Liver (tissue), 9 donors: ENCODE measurements around the gene COG7. TPM values are rescaled to one million over a fixed set of nuclear protein-coding genes. Genes with fewer than 3 reads are reported as not detected.

ENCODE experiments used
- DNase-seq: peaks from one replicate; pipeline ENCODE4 v3.0.0-alpha.2; 2017; ENCODE audit warnings: low spot score
- H3K27ac ChIP-seq, 2 donors: one replicate each; pipeline ENCODE4 v1.7.0; 2013; ENCODE audit warnings: inconsistent platforms in 2 of 2, low read length in 2 of 2, control low read depth in 1 of 2, low read depth in 1 of 2, mild to moderate bottlenecking in 1 of 2
- H3K27me3 ChIP-seq, 4 donors: one replicate each; pipeline versions ENCODE4 v1.6.1 to v1.7.0; 2013; ENCODE audit warnings: low read length in 3 of 4, inconsistent platforms in 1 of 4, mild to moderate bottlenecking in 1 of 4, moderate library complexity in 1 of 4; ENCODE audit not compliant: control insufficient read depth in 4 of 4, insufficient read depth in 4 of 4
- H3K36me3 ChIP-seq, 4 donors: one replicate each; pipeline versions ENCODE4 v1.6.1 to v1.7.0; 2013; ENCODE audit warnings: low read length in 3 of 4, mild to moderate bottlenecking in 3 of 4, low read depth in 1 of 4, moderate library complexity in 1 of 4; ENCODE audit not compliant: control insufficient read depth in 4 of 4, insufficient read depth in 3 of 4
- H3K4me1 ChIP-seq, 4 donors: one replicate each; pipeline versions ENCODE4 v1.6.1 to v1.7.0; 2013; ENCODE audit warnings: low read length in 3 of 4, mild to moderate bottlenecking in 3 of 4, moderate library complexity in 1 of 4; ENCODE audit not compliant: control insufficient read depth in 4 of 4, insufficient read depth in 4 of 4
- H3K4me3 ChIP-seq, 3 donors: one replicate each; pipeline versions ENCODE4 v1.6.1 to v1.7.0; 2013; ENCODE audit warnings: low read length in 3 of 3, control low read depth in 1 of 3, low read depth in 1 of 3, mild to moderate bottlenecking in 1 of 3
- H3K9ac ChIP-seq, 2 donors: one replicate each; pipeline ENCODE4 v1.7.0; 2013; ENCODE audit warnings: low read length in 2 of 2, mild to moderate bottlenecking in 2 of 2, moderate library complexity in 2 of 2, control low read depth in 1 of 2, low read depth in 1 of 2
- H3K9me3 ChIP-seq, 4 donors: one replicate each; pipeline versions ENCODE4 v1.6.1 to v1.7.0; 2013; ENCODE audit warnings: low read length in 3 of 4; ENCODE audit not compliant: control insufficient read depth in 4 of 4
- ATF3 ChIP-seq: IDR thresholded peaks from 2 replicates; pipeline ENCODE4 v1.6.1; 2016; ENCODE audit warnings: antibody characterized with exemption
- CTCF ChIP-seq: fragments of 150-350 bp; IDR thresholded peaks from 2 replicates; pipeline ENCODE4 v1.5.1; 2017; ENCODE audit warnings: improper control_type of control experiment, low read depth, low read length; ENCODE audit not compliant: missing input control
- EGR1 ChIP-seq, 2 donors: IDR thresholded peaks; 2 replicates each; pipeline ENCODE4 v1.6.1; 2016 to 2018; ENCODE audit warnings: antibody characterized with exemption in 2 of 2, low read depth in 2 of 2
- FOXA1 ChIP-seq: IDR thresholded peaks from 2 replicates; pipeline ENCODE4 v1.6.1; 2016; ENCODE audit warnings: antibody characterized with exemption
- FOXA2 ChIP-seq: IDR thresholded peaks from 2 replicates; pipeline ENCODE4 v1.6.1; 2016; ENCODE audit warnings: antibody characterized with exemption
- GABPA ChIP-seq, 2 donors: IDR thresholded peaks in 1 of 2; conservative IDR thresholded peaks in 1 of 2; 2 replicates each; pipeline ENCODE4 v1.6.1; 2016; ENCODE audit warnings: antibody characterized with exemption in 2 of 2, mild to moderate bottlenecking in 1 of 2, moderate library complexity in 1 of 2
- HNF4G ChIP-seq: IDR thresholded peaks from 2 replicates; pipeline ENCODE4 v1.6.1; 2016; ENCODE audit warnings: antibody characterized with exemption
- JUND ChIP-seq, 2 donors: IDR thresholded peaks; 2 replicates each; pipeline ENCODE4 v1.6.1; 2016; ENCODE audit warnings: antibody characterized with exemption in 2 of 2
- MAX ChIP-seq: IDR thresholded peaks from 2 replicates; pipeline ENCODE4 v1.6.1; 2016; ENCODE audit warnings: antibody characterized with exemption
- NR2F2 ChIP-seq: IDR thresholded peaks from 2 replicates; pipeline ENCODE4 v1.6.1; 2016; ENCODE audit warnings: antibody characterized with exemption
- RAD21 ChIP-seq, 2 donors: IDR thresholded peaks; 2 replicates each; pipeline ENCODE4 v1.6.1; 2016; ENCODE audit warnings: antibody characterized with exemption in 2 of 2, mild to moderate bottlenecking in 2 of 2
- REST ChIP-seq: IDR thresholded peaks from 2 replicates; pipeline ENCODE4 v1.6.1; 2016; ENCODE audit warnings: antibody characterized with exemption, mild to moderate bottlenecking
- RXRA ChIP-seq, 2 donors: IDR thresholded peaks; 2 replicates each; pipeline ENCODE4 v1.6.1; 2017 to 2018; ENCODE audit warnings: antibody characterized with exemption in 2 of 2, mild to moderate bottlenecking in 1 of 2
- SP1 ChIP-seq: IDR thresholded peaks from 2 replicates; pipeline ENCODE4 v1.6.1; 2018; ENCODE audit warnings: antibody characterized with exemption, mild to moderate bottlenecking
- TAF1 ChIP-seq: conservative IDR thresholded peaks from 2 replicates; pipeline ENCODE4 v1.6.1; 2016; ENCODE audit warnings: antibody characterized with exemption, mild to moderate bottlenecking
- YY1 ChIP-seq: IDR thresholded peaks from 2 replicates; pipeline ENCODE4 v1.6.1; 2016; ENCODE audit warnings: antibody characterized with exemption, mild to moderate bottlenecking
- ZBTB33 ChIP-seq: IDR thresholded peaks from 2 replicates; pipeline ENCODE4 v1.6.1; 2016; ENCODE audit warnings: antibody characterized with exemption
- WGBS: extraction: QIAGEN DNeasy Blood & Tissue Kit; methylation state at CpG from one replicate; pipeline ENCODE4 v1.1.7; 2013; 5-methylcytosine and 5-hydroxymethylcytosine counted together
- polyA plus RNA-seq, 2 donors: library from polyadenylated mRNA; stranded (reverse) in 1 of 2; unstranded in 1 of 2; fragments of 200-250 nt in 1 of 2; fragments of >200 nt in 1 of 2; fragmentation: Nextera tagmentation in 1 of 2; extraction: Ambion mirVana in 1 of 2; gene quantifications; one replicate each; pipeline versions ENCODE4 v1.2.1 to v1.2.3, GENCODE V29; 2013 to 2015
- total RNA-seq, 2 donors: library from RNA; depleted of rRNA; stranded (reverse); fragments of >200 nt; gene quantifications; one replicate each; pipeline ENCODE4 v1.2.3, GENCODE V29; 2014
- donor health status: healthy.
- donor health status: healthy.
- donor health status: healthy.
- donor health status: healthy.
- donor health status: healthy.

Gene COG7
- total and polyA plus RNA-seq, 4 donors, result 5.1 to 11.4 (median 6.6) TPM

GRCh38 chr16:23486480-23486879 lies 33.5 kb upstream of the COG7 start (continued):
- TF ChIP-seq ZBTB33 (no peak), JUND (IDR thresholded peaks at IDR 0.05) (no peak), ATF3 (no peak), YY1 (no peak)

- TF ChIP-seq RAD21 (IDR thresholded peaks at IDR 0.05), result no peak
- TF ChIP-seq RXRA (IDR thresholded peaks at IDR 0.05), result no peak
- TF ChIP-seq HNF4G, result no peak
- no peak for TF ChIP-seq CTCF
- TF ChIP-seq ATF3, result no peak
- no peak for TF ChIP-seq JUND (IDR thresholded peaks at IDR 0.05)
- TF ChIP-seq TAF1, result no peak
- no peak for TF ChIP-seq NR2F2
- TF ChIP-seq MAX, result no peak
- no peak for TF ChIP-seq EGR1 (IDR thresholded peaks at IDR 0.05; ENCODE audit: low read depth in 2 of 2)
- no peak for TF ChIP-seq GABPA (IDR thresholded peaks at IDR 0.05 in 1 of 2, conservative IDR thresholded peaks at IDR 0.05 in 1 of 2)
- no peak for TF ChIP-seq FOXA1
- TF ChIP-seq ZBTB33, result no peak
- no peak for TF ChIP-seq FOXA2
- no peak for TF ChIP-seq YY1
- TF ChIP-seq REST, result no peak
- TF ChIP-seq SP1, result no peak
- peaks cover 16 to 87% (median 65%) of the 10 kb centered on the region in 4 donors for H3K36me3 ChIP-seq
- no peaks in the 10 kb centered on the region for H3K4me1 ChIP-seq
- no peaks in the 10 kb centered on the region for H3K9me3 ChIP-seq
- H3K27me3 ChIP-seq, result no peaks in the 10 kb centered on the region
- H3K9ac ChIP-seq, result no peak overlapping the region
- 97% methylated on average over 8 of the region's 8 CpGs for WGBS
- DNase-seq, result no peak
- H3K4me3 ChIP-seq, result no peak overlapping the region
- no peak overlapping the region for H3K27ac ChIP-seq
Observed at GRCh38 chr16:23485841-23486240, 32.9 kb upstream of the COG7 start.
